SJSA1 (cell line): ENCODE data around the gene P3H2. TPM values are rescaled to one million over a fixed set of nuclear protein-coding genes. Genes with fewer than 3 reads are reported as not detected.

ENCODE experiments used
- total RNA-seq: library from RNA; depleted of rRNA; stranded (reverse); fragments of >200 nt; shearing (Covaris generic); gene quantifications from 2 replicates; pipeline ENCODE4 v1.2.3, GENCODE V29; 2014; rRNA removed

P3H2 gene
- total RNA-seq, 1 experiment from 2014 or later: 166 TPM

Other genes with a start within 250 kb of the P3H2 start
- gene CLDN1, start 201.5 kb upstream of the P3H2 start, total RNA-seq: 1.5 and 2.4 TPM in 2 replicates